GM12878 (cell line): ENCODE data around the gene SMIM1. TPM values are rescaled to one million over a fixed set of nuclear protein-coding genes. Genes with fewer than 3 reads are reported as not detected.

Source experiments
- ATF2 ChIP-seq: IDR thresholded peaks from 2 replicates; pipeline ENCODE4 v1.6.1; 2012; ENCODE audit warnings: low read length, inconsistent platforms
- CHD2 ChIP-seq: IDR thresholded peaks from 2 replicates; pipeline ENCODE4 v1.6.1; 2011; ENCODE audit warnings: low read depth, low read length, improper control_type of control experiment, borderline replicate concordance
- EP300 ChIP-seq, 2 experiments: fragments of 150-350 bp in 1 of 2; IDR thresholded peaks; 2 replicates each; pipeline ENCODE4 v1.6.1; 2011 to 2012; ENCODE audit warnings: low read depth in 2 of 2, low read length in 2 of 2, borderline replicate concordance in 1 of 2, improper control_type of control experiment in 1 of 2, inconsistent platforms in 1 of 2; ENCODE audit not compliant: control insufficient read depth in 1 of 2
- ETV6 ChIP-seq, 2 experiments: fragments of 450-650 bp in 1 of 2; IDR thresholded peaks in 1 of 2; conservative IDR thresholded peaks in 1 of 2; 2 replicates each; pipeline ENCODE4 v1.6.1; 2014; ENCODE audit warnings: antibody characterized with exemption in 1 of 2, borderline replicate concordance in 1 of 2, low read depth in 1 of 2, mild to moderate bottlenecking in 1 of 2, moderate library complexity in 1 of 2
- IRF5 ChIP-seq: fragments of 450-650 bp; IDR thresholded peaks from 2 replicates; pipeline ENCODE4 v1.6.1; 2017; ENCODE audit warnings: borderline replicate concordance
- MYB ChIP-seq: fragments of 150-350 bp; IDR thresholded peaks from 2 replicates; pipeline ENCODE4 v1.6.1; 2014; ENCODE audit warnings: mild to moderate bottlenecking, low read depth, low read length, borderline replicate concordance
- PKNOX1 ChIP-seq: fragments of 450-650 bp; IDR thresholded peaks from 2 replicates; pipeline ENCODE4 v1.6.1; 2016; ENCODE audit warnings: mild to moderate bottlenecking
- PML ChIP-seq: IDR thresholded peaks from 2 replicates; pipeline ENCODE4 v1.6.1; 2012; ENCODE audit warnings: low read length, inconsistent platforms
- TBL1XR1 ChIP-seq: IDR thresholded peaks from 2 replicates; pipeline ENCODE4 v1.6.1; 2012; ENCODE audit warnings: low read depth, low read length, improper control_type of control experiment
- YY1 ChIP-seq: IDR thresholded peaks from 2 replicates; pipeline ENCODE4 v1.6.1; 2011; ENCODE audit warnings: low read depth, mild to moderate bottlenecking, low read length
- polyA plus RNA-seq, 11 experiments: library from polyadenylated mRNA; depleted of rRNA in 4 of 11; unstranded in 6 of 11; stranded (reverse) in 5 of 11; fragments of >200 nt; fragmentation: Nextera tagmentation in 4 of 11; fragmentation: Illumina TruSeq in 1 of 11; extraction: Ambion mirVana in 4 of 11; extraction: Trizol in 1 of 11; gene quantifications; 1 replicate in 1 of 11; 2 replicates in 10 of 11; pipeline versions ENCODE4 v1.2.1 to v1.2.3, GENCODE V29; 2011 to 2016; ENCODE audit warnings: inconsistent platforms in 2 of 11, missing spikeins in 2 of 11, low read depth in 1 of 11
- total RNA-seq, 4 experiments: library from RNA; depleted of rRNA in 3 of 4; stranded (reverse); fragments of >200 nt in 3 of 4; fragmentation: Illumina TruSeq in 1 of 4; extraction: Trizol in 1 of 4; gene quantifications; 2 replicates each; pipeline versions ENCODE4 v1.2.1 to v1.2.3, GENCODE V29; 2013 to 2021

Gene SMIM1
- total and polyA plus RNA-seq, 10 of the 15 experiments (the other 5 are each of a cell fraction or from before 2014, with no cell fraction given) = 0.30 to 0.37 TPM; not detected in 8

- TF ChIP-seq IRF5 (no peak), ETV6 (conservative IDR thresholded peaks at IDR 0.05 in 1 of 2, IDR thresholded peaks at IDR 0.05 in 1 of 2; ENCODE audit: borderline replicate concordance in 1 of 2, low read depth in 1 of 2) (no peak), YY1 (no peak), PKNOX1 (no peak), TBL1XR1 (no peak), ATF2 (no peak), EP300 (IDR thresholded peaks at IDR 0.05; ENCODE audit: borderline replicate concordance in 1 of 2, control insufficient read depth in 1 of 2, low read depth in 2 of 2, low read length in 2 of 2) (no peak), PML (no peak), CHD2 (no peak), MYB (no peak)
- TF ChIP-seq, all 136 proteins: peak for 0
These were observed 13.4 kb upstream of the SMIM1 start (continued) for GRCh38 chr1:3759164-3759563.
